GM19328 (cell line): Measurements from ENCODE around the gene FAAH.

Experiments used
- ATAC-seq: cut with Tn5 transposase; IDR thresholded peaks from one replicate; pipeline ENCODE4 v1.9.1; 2021; ENCODE audit warnings: mild to moderate bottlenecking, moderate library complexity; ENCODE audit not compliant: unreplicated experiment

FAAH gene

GRCh38 chr1:46449223-46450159, 55.4 kb downstream of the FAAH start:
- ATAC-seq, result no peak

GRCh38 chr1:46450160-46450517, 56.0 kb downstream of the FAAH start:
- ATAC-seq, result no peak

DNA sequence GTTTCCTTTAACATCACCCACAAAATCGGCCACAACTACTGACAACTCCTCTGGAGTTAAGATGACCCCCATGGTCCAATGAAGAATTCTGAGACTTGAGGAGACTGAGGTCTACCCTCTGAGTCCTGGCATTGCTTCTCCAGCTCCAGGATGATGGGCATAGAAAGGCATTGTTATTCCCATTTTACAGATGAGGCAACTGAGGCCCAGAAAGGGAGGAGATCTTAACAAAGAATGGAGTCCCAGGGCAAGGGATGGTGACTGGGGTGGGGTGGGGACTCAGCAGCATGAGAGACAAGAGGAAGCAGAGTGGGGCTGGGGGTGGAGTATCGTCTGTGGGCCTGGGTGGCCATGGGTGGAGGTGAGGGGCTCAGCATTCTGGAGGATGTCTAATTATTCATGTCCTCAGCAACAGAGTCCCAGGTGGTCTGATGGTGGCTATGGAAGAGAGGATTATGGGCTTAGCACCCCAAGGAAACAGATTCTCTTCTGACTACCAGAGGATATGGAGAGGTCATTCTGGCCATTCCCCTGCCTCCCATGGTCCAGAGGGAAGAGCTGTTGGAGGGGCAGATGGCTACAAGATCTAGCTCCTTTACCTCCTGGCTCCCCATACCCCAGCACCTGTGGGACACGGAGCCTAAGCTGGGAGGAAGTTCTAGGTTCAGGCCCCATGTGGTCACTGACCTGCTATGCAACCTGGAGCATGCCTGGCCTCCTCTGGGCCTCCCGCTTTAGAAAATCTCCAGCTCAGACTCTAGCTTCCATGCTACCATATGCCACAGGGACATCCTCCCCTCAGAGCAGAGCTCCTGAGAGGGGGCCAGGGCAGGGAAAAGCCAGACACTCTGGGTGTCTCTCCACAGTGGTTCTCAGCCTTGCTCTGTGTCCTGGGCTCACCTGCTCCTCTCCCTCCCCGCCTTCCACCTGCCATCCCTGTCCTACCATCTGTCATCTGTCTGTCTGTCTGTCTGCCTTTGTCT, 58.1 kb downstream of the FAAH start:
- ATAC-seq, result no peak

DNA sequence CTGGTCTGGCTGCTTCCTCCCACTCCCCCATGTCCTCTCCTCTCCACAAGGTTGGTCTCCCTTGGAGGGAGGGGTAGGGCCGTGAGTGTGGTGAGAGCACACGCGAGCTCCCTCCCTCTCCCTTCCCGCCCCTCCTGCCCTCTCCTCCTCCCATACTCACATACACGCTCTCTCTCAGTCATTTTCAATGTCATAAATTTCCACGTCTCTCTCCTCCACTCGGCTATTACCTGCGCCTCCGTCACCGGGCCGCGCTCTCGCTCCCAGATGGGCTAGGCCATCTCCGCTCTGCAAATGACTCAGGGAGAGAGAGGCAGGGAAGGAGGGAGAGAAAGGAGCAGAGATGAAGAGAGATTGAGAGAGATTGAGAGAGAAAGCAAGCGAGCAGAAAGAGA, 58.8 kb downstream of the FAAH start:
- no peak for ATAC-seq

DNA sequence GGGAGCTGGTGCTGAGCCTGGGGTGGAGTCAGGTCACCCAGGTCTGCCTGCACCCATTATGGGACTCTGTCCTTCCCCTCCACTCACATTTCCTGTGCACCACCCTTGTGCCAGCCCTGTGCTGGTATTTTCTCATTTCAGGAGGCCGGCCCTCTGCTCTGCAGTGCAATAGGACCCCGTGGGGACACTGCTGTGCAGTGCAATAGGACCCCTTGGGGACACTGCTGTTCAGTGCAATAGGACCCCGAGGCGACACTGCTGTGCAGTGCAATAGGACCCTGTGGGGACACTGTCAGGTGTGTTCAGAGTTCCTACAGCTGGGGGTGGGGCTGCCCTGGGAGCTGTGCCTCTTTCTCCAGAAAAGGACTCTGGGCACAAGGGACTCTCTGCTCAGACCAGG, 59.3 kb downstream of the FAAH start:
- ATAC-seq, result no peak

- no peak for ATAC-seq
Measured at GRCh38 chr1:46455951-46456350, 61.8 kb downstream of the FAAH start.

GRCh38 chr1:46456411-46456963, 62.4 kb downstream of the FAAH start:
- no peak for ATAC-seq

GRCh38 chr1:46457178-46457577, 63.1 kb downstream of the FAAH start:
- no peak for ATAC-seq

DNA sequence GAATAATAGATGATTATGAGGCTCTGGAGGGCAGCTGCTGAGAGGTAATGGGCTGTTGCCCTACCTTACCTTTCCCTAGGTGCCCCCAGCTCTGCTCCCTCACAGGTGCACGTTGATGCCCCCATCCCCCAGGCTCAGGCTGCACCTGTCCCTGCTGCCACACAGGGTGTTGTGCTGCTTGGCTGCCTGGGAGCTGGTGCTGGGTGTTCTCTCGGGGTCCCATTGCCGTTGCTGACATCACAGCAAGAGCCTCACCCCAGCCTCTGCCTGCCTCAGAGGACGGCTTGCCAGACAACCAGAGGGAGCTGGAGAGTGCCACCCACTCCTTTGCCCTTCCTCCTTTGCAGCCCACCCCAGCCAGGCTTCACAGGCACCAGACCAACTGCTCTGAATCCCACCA, 64.1 kb downstream of the FAAH start:
- no peak for ATAC-seq

- no peak for ATAC-seq
Measured at GRCh38 chr1:46458846-46459245, 64.7 kb downstream of the FAAH start.

- ATAC-seq, result no peak
Measured at GRCh38 chr1:46459315-46459714, 65.2 kb downstream of the FAAH start.

- no peak for ATAC-seq
Measured at GRCh38 chr1:46461017-46461808, 67.1 kb downstream of the FAAH start.

- no peak for ATAC-seq
Measured at GRCh38 chr1:46461809-46462448, 67.8 kb downstream of the FAAH start.
